ENCODE data around the gene TTLL12. TPM values are rescaled to one million over a fixed set of nuclear protein-coding genes. Genes with fewer than 3 reads are reported as not detected.

The TTLL12 gene
- total RNA-seq, 1 donor from 2014 or later, result 53.7 TPM

DNA sequence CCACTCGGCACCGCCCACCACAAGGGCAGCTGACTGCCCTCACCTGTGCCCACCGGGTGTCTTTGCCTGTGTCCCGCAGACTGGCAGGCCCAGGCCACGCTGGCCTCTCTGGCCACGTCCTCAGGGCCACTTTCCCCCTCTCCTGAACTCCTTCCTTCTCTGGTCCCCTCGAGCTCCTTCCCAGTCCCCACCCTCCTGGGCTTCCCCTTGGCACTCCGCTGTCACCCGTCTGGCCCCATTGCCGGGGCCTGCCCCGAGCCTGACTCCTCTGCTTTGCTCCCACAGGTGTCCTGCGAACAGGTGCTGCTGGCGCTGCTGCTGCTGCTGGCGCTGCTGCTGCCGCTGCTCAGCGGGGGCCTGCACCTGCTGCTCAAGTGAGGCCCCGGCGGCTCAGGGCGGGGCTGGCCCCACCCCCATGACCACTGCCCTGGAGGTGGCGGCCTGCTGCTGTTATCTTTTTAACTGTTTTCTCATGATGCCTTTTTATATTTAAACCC lies 58.0 kb downstream of the TTLL12 start:
- TF ChIP-seq, protein P1, sequence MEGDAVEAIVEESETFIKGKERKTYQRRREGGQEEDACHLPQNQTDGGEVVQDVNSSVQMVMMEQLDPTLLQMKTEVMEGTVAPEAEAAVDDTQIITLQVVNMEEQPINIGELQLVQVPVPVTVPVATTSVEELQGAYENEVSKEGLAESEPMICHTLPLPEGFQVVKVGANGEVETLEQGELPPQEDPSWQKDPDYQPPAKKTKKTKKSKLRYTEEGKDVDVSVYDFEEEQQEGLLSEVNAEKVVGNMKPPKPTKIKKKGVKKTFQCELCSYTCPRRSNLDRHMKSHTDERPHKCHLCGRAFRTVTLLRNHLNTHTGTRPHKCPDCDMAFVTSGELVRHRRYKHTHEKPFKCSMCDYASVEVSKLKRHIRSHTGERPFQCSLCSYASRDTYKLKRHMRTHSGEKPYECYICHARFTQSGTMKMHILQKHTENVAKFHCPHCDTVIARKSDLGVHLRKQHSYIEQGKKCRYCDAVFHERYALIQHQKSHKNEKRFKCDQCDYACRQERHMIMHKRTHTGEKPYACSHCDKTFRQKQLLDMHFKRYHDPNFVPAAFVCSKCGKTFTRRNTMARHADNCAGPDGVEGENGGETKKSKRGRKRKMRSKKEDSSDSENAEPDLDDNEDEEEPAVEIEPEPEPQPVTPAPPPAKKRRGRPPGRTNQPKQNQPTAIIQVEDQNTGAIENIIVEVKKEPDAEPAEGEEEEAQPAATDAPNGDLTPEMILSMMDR (IDR thresholded peaks at IDR 0.05; ENCODE audit: insufficient read depth, low read length, severe bottlenecking), result no peak
- H3K4me3 ChIP-seq (ENCODE audit: low read depth, low read length), result no peak overlapping the region
- DNase-seq (ENCODE audit: low read depth) (no peak), FAIRE-seq (no peak)
- H3K27me3 ChIP-seq (ENCODE audit: control insufficient read depth, insufficient read depth, low read length), result no peaks in the 10 kb centered on the region
- peaks cover 8% of the 10 kb centered on the region for H3K36me3 ChIP-seq (ENCODE audit: control insufficient read depth, insufficient read depth, low read length)

DNA sequence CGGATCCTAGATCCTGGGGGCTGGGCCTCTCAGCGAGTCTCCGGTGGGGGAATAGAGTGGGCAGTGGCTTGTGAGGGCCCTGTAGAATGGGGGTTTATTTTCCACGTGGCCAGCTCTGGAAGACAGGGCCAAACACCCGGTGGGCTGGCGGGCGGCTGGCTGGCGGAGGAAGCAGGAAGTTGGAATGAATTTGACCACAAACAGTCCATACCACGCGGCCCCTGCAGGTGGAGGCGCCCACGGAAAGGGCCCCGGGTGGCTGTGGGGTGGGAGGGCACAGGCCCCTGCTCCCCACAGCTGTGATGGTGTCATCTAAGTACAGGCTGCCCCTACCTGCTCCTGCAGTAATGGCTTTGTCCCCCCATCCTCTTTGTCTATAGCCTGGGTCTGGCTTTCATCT lies 58.8 kb downstream of the TTLL12 start:
- Histone ChIP-seq H3K4me3 (ENCODE audit: low read depth, low read length) (peak overlapping the region; percentile 53), H3K36me3 (ENCODE audit: control insufficient read depth, insufficient read depth, low read length) (peaks cover 8% of the 10 kb centered on the region), H3K27me3 (ENCODE audit: control insufficient read depth, insufficient read depth, low read length) (no peaks in the 10 kb centered on the region)
- no peak for DNase-seq (ENCODE audit: low read depth)
- no peak for FAIRE-seq
- TF ChIP-seq, protein P1 (IDR thresholded peaks at IDR 0.05; ENCODE audit: insufficient read depth, low read length, severe bottlenecking), result no peak

DNA sequence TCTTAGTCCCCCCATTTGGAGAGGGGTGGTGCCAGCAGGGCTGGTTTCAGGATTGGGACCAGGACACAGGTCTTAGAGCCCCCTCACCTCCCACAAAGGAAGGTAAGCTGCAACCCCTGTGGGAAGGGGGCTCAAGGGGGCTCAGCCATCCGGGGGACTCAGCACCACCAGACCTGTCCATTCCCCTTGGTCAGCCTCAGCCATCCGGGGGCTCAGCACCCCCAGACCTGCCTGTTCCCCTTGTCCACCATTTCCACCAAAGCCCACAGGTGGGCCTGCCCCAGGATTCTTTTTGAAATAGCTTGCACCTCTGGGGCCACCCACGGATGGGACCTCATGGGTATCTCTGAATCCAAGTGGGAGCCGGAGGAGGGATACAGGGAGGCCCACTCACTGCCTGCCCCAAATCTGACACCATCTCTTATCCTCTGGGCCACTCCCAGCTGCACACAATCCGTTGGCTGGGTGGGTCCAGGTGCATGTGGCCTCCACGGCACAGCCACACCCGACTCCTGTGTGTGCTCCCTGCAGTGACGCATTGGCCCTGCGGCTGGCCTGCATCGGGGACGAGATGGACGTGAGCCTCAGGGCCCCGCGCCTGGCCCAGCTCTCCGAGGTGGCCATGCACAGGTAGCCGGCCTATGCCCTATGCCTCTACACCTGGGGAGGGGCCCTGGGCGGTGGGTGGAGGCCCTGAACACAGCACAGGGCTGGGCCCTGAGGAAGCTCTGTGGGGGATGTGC lies 59.6 kb downstream of the TTLL12 start:
- DNase-seq (ENCODE audit: low read depth), result peak; percentile 81
- no peaks in the 10 kb centered on the region for H3K27me3 ChIP-seq (ENCODE audit: control insufficient read depth, insufficient read depth, low read length)
- peak overlapping the region; percentile 53 for H3K4me3 ChIP-seq (ENCODE audit: low read depth, low read length)
- H3K36me3 ChIP-seq (ENCODE audit: control insufficient read depth, insufficient read depth, low read length), result peaks cover 6% of the 10 kb centered on the region
- no peak for FAIRE-seq
- TF ChIP-seq, protein P1 (IDR thresholded peaks at IDR 0.05; ENCODE audit: insufficient read depth, low read length, severe bottlenecking), result no peak

DNA sequence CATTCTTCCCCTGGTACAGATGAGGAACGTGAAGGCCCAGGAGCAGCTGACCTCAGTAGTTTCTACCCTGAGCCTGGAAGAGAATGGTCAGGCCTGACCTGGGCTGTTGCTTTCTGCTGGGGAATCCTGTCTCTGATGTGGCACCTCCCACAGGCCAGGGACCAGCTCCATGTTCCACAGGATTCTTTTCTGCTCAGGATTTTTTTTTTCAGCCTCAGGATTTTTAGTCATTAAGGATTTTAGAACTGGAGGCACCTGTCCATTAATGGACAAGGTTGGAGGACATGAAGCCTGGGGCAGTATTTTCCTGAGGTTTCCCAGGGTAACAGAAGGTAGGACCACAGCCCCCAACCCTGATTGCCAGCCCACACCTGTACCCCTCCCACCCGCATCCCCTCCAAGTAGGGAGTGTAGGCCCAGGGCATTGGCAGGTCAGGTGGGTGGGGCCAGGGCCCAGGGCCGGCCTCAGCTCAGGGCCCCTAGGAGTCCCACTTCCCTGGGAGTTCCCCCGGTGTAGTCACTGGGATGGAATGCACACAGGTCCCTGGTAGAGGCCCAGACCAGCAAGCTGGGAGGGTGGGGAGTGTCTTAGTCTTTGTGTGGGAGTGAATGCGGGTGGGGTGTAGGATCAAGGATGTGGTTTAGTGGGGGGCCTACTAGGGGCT lies 60.3 kb downstream of the TTLL12 start:
- DNase-seq (ENCODE audit: low read depth) (peak; percentile 86), FAIRE-seq (no peak)
- Histone ChIP-seq H3K4me3 (ENCODE audit: low read depth, low read length) (peak overlapping the region; percentile 53), H3K27me3 (ENCODE audit: control insufficient read depth, insufficient read depth, low read length) (no peaks in the 10 kb centered on the region), H3K36me3 (ENCODE audit: control insufficient read depth, insufficient read depth, low read length) (peaks cover 6% of the 10 kb centered on the region)
- TF ChIP-seq, protein P1 (IDR thresholded peaks at IDR 0.05; ENCODE audit: insufficient read depth, low read length, severe bottlenecking), result no peak

DNA sequence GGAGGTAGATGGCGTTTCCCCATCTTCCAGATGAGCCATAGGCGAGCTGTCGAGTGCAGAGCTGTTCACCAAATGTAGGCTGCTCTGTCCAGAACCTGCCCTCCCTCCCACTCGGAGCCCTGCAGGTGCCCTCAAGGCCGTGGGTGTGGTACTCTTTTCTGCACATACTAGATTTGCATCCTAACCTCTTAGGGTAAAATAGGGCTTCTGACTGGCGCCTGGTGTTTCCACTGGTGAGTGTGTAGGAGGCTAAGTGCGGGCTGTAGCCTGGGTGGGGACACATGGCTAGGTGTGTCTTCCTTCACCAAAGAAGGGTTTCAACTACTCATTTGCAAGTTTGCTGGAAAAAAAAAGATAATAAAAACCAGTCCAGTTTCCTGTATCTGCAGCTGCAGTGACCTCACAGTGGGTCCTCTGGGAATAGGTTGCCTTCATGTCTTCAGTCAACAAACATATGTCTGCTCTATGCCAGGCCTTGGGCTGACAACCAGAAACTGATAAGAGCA lies 67.9 kb downstream of the TTLL12 start:
- peak; percentile 81 for FAIRE-seq

More for the DNA sequence above, 67.9 kb downstream of the TTLL12 start:
- no peaks in the 10 kb centered on the region for H3K36me3 ChIP-seq (ENCODE audit: control insufficient read depth, insufficient read depth, low read length)
- TF ChIP-seq, protein P1 (IDR thresholded peaks at IDR 0.05; ENCODE audit: insufficient read depth, low read length, severe bottlenecking), result no peak
- H3K4me3 ChIP-seq (ENCODE audit: low read depth, low read length), result no peak overlapping the region
- H3K27me3 ChIP-seq (ENCODE audit: control insufficient read depth, insufficient read depth, low read length), result no peaks in the 10 kb centered on the region
- no peak for DNase-seq (ENCODE audit: low read depth)

Data from bronchial epithelial cell (primary cell).